Retinal pigment epithelial cell (primary cell): ENCODE measurements around the gene ZNF764.

ENCODE experiments used
- DNase-seq: peaks from one replicate; pipeline ENCODE4 v3.0.0-alpha.2; 2010; ENCODE audit warnings: low read depth
- H3K4me3 ChIP-seq: 2 replicates; pipeline ENCODE4 v1.5.1; 2011; ENCODE audit warnings: mild to moderate bottlenecking, low read length, control low read depth, moderate library complexity
- TF ChIP-seq, protein P1 (sequence below): conservative IDR thresholded peaks from 2 replicates; pipeline ENCODE4 v1.5.1; 2011; ENCODE audit warnings: low read depth, low read length, control low read depth, inconsistent platforms

The ZNF764 gene

DNA sequence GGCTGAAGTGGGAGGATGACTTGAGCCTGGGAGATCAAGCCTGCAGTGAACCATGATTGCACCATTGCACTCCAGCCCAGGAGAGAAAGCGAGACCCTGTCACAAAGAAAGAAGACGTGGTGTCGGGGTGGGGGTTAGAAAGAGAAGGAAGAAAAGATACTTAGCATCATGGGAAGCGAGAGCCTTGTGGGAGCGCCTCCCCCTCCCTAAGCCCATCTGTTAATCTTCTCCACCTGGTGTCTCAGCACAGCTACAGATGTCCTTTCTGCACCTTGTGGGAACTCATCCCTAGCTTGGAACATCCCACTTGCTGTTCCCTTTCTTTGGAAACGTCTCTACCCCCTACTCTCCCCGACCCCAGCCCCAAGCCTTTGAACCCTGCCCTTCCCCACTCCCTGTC, 7.4 kb upstream of the ZNF764 start:
- no peak for DNase-seq
- H3K4me3 ChIP-seq = no peak overlapping the region
- TF ChIP-seq, protein P1, sequence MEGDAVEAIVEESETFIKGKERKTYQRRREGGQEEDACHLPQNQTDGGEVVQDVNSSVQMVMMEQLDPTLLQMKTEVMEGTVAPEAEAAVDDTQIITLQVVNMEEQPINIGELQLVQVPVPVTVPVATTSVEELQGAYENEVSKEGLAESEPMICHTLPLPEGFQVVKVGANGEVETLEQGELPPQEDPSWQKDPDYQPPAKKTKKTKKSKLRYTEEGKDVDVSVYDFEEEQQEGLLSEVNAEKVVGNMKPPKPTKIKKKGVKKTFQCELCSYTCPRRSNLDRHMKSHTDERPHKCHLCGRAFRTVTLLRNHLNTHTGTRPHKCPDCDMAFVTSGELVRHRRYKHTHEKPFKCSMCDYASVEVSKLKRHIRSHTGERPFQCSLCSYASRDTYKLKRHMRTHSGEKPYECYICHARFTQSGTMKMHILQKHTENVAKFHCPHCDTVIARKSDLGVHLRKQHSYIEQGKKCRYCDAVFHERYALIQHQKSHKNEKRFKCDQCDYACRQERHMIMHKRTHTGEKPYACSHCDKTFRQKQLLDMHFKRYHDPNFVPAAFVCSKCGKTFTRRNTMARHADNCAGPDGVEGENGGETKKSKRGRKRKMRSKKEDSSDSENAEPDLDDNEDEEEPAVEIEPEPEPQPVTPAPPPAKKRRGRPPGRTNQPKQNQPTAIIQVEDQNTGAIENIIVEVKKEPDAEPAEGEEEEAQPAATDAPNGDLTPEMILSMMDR = no peak

DNA sequence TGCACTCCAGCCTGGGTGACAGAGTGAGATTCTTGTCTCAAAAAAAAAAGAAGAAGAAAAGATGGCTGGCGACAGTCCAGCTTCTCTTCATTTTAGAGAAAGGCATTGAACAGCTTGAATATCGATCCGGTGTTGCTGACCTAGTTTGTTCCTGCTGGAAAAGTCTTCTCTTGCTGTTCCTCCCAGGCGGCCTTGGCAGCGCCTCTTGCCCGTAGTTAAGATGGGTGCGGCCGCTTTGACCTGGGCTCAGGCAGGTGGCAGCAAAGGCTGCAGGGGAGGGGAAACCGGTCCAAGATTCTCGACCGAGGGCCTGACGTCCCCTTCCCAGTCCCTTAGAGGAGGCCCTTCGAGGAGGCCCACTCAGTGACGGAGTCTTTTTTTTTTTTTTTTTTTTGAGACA, 3.8 kb upstream of the ZNF764 start:
- no peak overlapping the region for H3K4me3 ChIP-seq
- no peak for DNase-seq
- TF ChIP-seq, protein P1 = no peak

DNA sequence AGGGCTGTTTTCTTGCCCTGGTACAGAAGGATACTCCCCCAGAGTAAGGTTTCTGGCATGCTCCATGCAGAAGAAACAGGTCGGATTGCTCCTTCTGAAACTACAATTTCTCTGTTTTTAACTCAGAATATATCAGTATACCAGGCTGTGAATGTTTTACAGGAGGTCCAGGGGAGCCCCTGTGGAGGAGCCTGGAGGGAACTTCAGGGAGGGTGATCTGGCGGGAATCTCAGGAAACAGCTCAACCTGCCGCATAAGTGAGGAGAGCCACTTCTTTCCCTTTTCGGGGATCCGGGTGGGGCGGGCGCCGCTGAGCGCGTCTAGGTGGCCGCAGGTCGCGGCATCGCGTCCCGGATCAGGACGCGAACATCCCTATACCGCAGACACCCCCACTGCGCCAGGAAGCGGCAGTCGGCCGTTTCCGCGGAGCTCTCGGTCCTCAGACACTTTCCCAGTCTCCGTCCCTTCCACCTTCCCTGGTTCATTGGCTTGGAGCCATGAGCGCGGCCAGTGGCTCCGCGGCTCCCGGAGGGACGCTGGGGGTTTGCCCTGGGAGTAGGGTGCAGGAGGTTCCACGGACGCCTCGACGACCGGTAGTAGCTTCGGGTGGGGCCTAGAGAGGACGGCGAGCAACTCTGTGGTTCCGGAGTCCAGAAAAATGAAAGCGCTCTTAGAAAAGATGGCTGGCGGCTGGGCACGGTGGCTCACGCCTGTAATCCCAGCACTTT, 3.1 kb upstream of the ZNF764 start:
- no peak for DNase-seq
- TF ChIP-seq, protein P1 = no peak

DNA sequence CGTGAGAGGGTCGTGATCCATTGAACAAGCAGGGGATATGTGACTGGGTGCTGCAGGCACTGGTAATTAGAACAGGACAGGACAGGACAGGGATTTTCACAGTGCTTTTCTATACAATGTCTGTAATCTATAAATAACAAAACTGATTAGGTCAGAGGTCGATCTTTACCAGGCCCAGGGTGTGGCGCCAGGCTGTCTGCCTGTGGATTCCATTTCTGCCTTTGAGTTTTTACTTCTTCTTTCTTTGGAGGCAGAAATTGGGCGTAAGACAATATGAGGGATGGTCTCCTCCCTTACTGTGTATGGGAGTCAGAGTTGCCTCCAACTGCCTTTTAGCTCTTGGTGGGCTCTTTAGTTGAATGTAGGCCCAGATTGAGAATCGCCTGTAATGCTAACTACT, 1.5 kb upstream of the ZNF764 start:
- TF ChIP-seq, protein P1 = no peak
- DNase-seq = no peak
- H3K4me3 ChIP-seq = no peak overlapping the region

More for the DNA sequence above, 3.1 kb upstream of the ZNF764 start:
- H3K4me3 ChIP-seq = peak overlapping the region; percentile 24

DNA sequence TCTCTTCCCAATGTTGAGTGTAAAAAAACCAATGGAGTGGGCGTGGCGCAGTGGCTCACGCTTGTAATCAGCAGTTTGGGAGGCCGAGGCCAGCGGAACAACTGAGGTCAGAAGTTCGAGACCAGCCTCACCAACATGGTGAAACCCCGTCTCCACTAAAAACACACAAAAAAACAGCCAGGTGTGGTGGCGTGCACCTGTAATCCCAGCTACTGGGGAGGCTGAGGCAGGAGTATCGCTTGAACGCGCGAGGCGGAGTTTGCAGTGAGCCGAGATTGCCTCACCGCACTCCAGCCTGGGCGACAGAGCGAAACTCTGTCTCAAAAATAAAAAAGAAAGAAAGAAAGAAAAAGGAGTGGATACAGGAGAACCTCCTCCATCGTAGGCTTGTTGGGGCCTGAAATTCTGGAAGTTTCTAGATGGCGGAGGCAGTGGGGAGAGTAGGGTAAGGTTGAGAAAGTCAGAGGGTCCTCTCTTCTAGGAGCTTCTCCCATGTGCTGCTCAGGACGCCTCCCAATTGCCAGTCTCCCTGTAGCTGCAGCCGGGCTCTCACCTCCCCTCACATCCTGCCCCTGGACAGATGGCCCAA, 709 bp upstream of the ZNF764 start:
- H3K4me3 ChIP-seq = peak overlapping the region; percentile 31
- TF ChIP-seq, protein P1 = no peak
- no peak for DNase-seq

DNA sequence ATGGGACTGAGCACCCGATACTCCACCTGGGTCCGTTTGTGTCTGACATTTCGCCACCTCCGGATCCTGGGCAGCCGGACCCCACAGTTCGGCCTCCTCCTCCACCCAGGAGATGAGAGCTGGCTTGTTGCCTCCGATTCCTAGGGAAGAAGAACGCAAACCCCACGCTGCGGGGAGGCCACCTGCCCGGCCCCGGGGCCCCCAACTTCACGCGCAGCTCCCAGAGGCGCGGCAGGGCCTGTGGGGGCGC, 542 bp downstream of the ZNF764 start:
- TF ChIP-seq, protein P1 = no peak

DNA sequence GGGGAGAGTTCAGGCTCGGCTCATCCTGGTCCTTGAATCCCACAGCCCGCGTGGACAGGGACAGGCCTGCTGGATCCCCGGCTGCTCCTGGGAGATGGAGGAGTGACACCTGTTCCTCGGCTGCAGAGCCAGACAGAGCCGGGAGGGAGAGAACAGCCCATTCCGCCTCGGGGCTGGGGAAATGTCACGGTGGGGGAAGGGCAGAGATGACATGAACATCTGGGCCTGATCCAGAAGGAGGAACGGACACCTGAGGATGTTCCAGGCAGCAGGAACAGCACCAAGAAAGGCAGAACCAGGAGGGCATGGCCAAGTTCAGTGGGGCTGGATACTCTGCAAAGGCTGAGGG, 2.1 kb downstream of the ZNF764 start:
- no peak for DNase-seq
- no peak overlapping the region for H3K4me3 ChIP-seq
- TF ChIP-seq, protein P1 = no peak

More for the DNA sequence above, 542 bp downstream of the ZNF764 start:
- H3K4me3 ChIP-seq = peak overlapping the region; percentile 80
- DNase-seq = no peak
